DOHH2 (cell line): ENCODE data around the gene MYZAP.

Experiments
- CTCF ChIP-seq: fragments of 200-600 bp; sonication (generic); IDR thresholded peaks from one replicate; pipeline ENCODE4 v1.5.1; 2014; ENCODE audit warnings: antibody characterized with exemption, mild to moderate bottlenecking, low read depth, low read length; ENCODE audit not compliant: poor library complexity, severe bottlenecking
- EZH2phosphoT487 ChIP-seq: fragments of 200-600 bp; sonication (generic); IDR thresholded peaks from 2 replicates; pipeline ENCODE4 v1.6.1; 2017; ENCODE audit warnings: borderline replicate concordance, mild to moderate bottlenecking, antibody characterized with exemption, low read length, moderate library complexity, mixed read lengths

GRCh38 chr15:57694279-57694678, 102.6 kb downstream of the MYZAP start:
- no peak for TF ChIP-seq CTCF
- TF ChIP-seq EZH2phosphoT487, result no peak
